ENCODE data around the gene HOXB5.
A peak's percentile ranks its signal among the peaks of the same experiment; 100 is the strongest.

The HOXB5 gene

GRCh38 chr17:48593126-48593829 is at the start of gene HOXB5:
TSS of gene HOXB5 (minus strand) at chr17:48593779. CDS start at chr17:48593682, 97 bp downstream.
- no peak for DNase-seq

- no peak for DNase-seq
These were observed 49.5 kb upstream of the HOXB5 start for GRCh38 chr17:48642843-48643696.

- DNase-seq, result no peak
These were observed 48.7 kb upstream of the HOXB5 start for GRCh38 chr17:48642059-48642842.

GRCh38 chr17:48641541-48642058 is 48.0 kb upstream of the HOXB5 start:
- DNase-seq, result no peak

GRCh38 chr17:48640858-48641180 is 47.2 kb upstream of the HOXB5 start:
- DNase-seq, result no peak

GRCh38 chr17:48639982-48640857 is 46.6 kb upstream of the HOXB5 start:
- no peak for DNase-seq

- DNase-seq, result no peak
These were observed 45.6 kb upstream of the HOXB5 start for GRCh38 chr17:48639136-48639535.

GRCh38 chr17:48637323-48638260 is 44.0 kb upstream of the HOXB5 start:
- DNase-seq, result no peak

GRCh38 chr17:48636177-48637018 is 42.8 kb upstream of the HOXB5 start:
- DNase-seq, result peak; percentile 67

- DNase-seq, result no peak
These were observed 41.1 kb upstream of the HOXB5 start for GRCh38 chr17:48634493-48635208.

GRCh38 chr17:48633266-48633677 is 39.7 kb upstream of the HOXB5 start:
- no peak for DNase-seq

GRCh38 chr17:48632579-48633265 is 39.1 kb upstream of the HOXB5 start:
- no peak for DNase-seq

GRCh38 chr17:48631693-48632578 is 38.4 kb upstream of the HOXB5 start:
- no peak for DNase-seq

GRCh38 chr17:48630925-48631692 is 37.5 kb upstream of the HOXB5 start:
- DNase-seq, result no peak

GRCh38 chr17:48630009-48630924 is 36.7 kb upstream of the HOXB5 start:
- no peak for DNase-seq

GRCh38 chr17:48629411-48629759 is 35.8 kb upstream of the HOXB5 start:
- no peak for DNase-seq
